ENCODE measurements around the gene PFN3. TPM values are rescaled to one million over a fixed set of nuclear protein-coding genes. Genes with fewer than 3 reads are reported as not detected.

PFN3 gene
- total RNA-seq, 1 donor from 2014 or later, result not detected

DNA sequence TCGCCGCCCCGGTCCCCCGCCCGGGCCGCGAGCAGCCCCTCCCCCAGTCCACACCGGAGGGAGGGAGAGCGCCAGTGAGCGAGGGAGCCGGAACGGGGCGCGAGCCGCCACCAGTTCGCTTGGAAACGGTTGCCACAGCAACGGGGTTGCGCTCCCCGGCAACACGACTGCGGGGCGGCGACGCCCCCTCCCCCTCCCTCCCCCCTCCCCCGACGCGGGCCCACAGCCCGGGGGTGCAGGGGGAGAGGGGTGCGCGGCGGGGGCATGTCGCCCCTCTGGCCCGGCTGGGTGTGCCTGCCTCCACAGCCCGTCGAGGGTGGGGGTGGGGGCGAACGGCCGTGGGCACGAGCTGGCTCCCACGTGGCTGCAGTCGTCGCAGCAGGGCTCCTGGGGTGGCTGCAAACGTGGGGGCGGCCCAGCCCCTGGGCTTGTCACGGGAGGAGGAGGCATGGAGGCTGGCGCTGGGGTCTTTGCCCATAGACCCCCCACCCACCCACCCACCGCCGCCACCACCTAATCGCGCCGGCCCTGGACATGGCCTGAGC is 46.7 kb upstream of the PFN3 start:
- Mint-ChIP-seq H3K9me3 (ENCODE audit: unreplicated experiment) (no peaks in the 10 kb centered on the region), H3K27me3 (ENCODE audit: low read depth, unreplicated experiment) (peaks cover 4% of the 10 kb centered on the region), H3K27ac (ENCODE audit: unreplicated experiment) (no peak overlapping the region), H3K36me3 (ENCODE audit: low read depth, unreplicated experiment) (peaks cover 3% of the 10 kb centered on the region), H3K4me1 (ENCODE audit: low read depth, unreplicated experiment) (peaks cover 19% of the 10 kb centered on the region), H3K4me3 (ENCODE audit: unreplicated experiment) (no peak overlapping the region)
- Histone ChIP-seq H3K36me3 (ENCODE audit: insufficient read depth, low read length) (no peaks in the 10 kb centered on the region), H3K4me2 (ENCODE audit: low read length) (peak overlapping the region; percentile 95), H3K27ac (ENCODE audit: low read depth, low read length) (peak overlapping the region; percentile 23), H3K27me3 (ENCODE audit: insufficient read depth, low read length) (no peaks in the 10 kb centered on the region), H3K79me2 (ENCODE audit: insufficient read depth, low read length) (no peaks in the 10 kb centered on the region), H3K4me3 (ENCODE audit: insufficient read depth, low read depth, low read length) (peak overlapping the region; percentile 65), H4K20me1 (ENCODE audit: insufficient read depth, low read length) (peaks cover 35% of the 10 kb centered on the region), H3K4me1 (ENCODE audit: insufficient read depth, low read length) (peaks cover 18% of the 10 kb centered on the region), H3K9me3 (ENCODE audit: insufficient read depth, low read depth, low read length) (no peaks in the 10 kb centered on the region), H2AFZ (ENCODE audit: low read depth, low read length) (no peak overlapping the region), H3K9ac (ENCODE audit: low read length) (peak overlapping the region; percentile 79)
- FAIRE-seq (no peak), DNase-seq (ENCODE audit: low read depth) (no peak)
- TF ChIP-seq EZH2 (IDR thresholded peaks at IDR 0.05; ENCODE audit: insufficient read depth, low read length), result no peak
- TF ChIP-seq, protein P1, sequence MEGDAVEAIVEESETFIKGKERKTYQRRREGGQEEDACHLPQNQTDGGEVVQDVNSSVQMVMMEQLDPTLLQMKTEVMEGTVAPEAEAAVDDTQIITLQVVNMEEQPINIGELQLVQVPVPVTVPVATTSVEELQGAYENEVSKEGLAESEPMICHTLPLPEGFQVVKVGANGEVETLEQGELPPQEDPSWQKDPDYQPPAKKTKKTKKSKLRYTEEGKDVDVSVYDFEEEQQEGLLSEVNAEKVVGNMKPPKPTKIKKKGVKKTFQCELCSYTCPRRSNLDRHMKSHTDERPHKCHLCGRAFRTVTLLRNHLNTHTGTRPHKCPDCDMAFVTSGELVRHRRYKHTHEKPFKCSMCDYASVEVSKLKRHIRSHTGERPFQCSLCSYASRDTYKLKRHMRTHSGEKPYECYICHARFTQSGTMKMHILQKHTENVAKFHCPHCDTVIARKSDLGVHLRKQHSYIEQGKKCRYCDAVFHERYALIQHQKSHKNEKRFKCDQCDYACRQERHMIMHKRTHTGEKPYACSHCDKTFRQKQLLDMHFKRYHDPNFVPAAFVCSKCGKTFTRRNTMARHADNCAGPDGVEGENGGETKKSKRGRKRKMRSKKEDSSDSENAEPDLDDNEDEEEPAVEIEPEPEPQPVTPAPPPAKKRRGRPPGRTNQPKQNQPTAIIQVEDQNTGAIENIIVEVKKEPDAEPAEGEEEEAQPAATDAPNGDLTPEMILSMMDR (IDR thresholded peaks at IDR 0.05; ENCODE audit: insufficient read depth, low read depth, low read length), result no peak

DNA sequence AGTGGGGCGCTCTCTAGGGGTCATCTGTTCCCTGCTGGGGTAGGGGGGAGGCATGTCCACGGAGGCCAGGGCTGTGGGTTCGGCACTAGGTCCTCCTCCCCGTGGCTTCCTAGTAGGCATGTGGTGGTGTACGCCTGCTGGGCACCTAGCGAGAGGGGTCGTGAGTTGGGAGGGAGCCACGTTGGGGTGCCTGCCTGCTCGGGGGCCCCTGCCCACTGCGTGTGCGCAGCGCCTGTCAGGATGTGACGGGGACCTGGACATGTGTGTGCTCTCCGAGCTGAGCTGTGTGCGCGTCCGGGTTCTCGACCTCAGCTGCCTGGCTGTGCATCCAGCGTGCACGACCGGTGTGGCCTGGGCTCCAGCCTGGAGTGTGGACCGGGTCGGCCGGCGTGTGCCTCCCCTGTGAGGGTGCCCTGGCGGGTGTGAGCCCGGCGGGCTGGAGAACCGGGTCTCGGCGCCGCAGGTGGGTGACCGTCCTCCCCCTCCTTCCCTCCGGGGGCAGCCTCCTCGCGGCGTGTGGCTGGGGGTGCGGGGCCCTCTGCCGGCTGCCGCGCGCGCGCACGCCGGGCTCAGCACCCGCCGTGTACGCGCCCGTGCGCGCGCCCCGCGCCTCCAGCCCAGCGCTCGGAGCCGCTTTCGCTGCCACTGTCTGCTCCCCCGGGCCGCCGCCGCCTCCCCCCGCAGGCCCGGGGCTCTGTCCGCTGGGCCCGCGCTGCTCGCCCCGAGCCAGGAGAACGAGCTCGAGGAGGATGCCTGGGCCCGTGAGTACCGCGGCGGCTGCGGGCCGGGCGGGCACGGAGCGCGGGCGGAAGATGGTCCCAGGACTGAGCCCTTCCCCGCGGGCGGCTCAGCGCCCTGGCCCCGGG is 46.0 kb upstream of the PFN3 start, which contains the start of gene PRR7:
TSS of gene PRR7 (plus strand) at position 615 of the 866 bp plus-strand sequence. CDS start 8,254 bp downstream, outside the sequence.
- Histone ChIP-seq H3K79me2 (ENCODE audit: insufficient read depth, low read length) (no peaks in the 10 kb centered on the region), H3K4me2 (ENCODE audit: low read length) (peak within 1 kb of the TSS; percentile 95), H3K9ac (ENCODE audit: low read length) (peak within 1 kb of the TSS; percentile 79), H3K27me3 (ENCODE audit: insufficient read depth, low read length) (no peaks in the 10 kb centered on the region), H3K36me3 (ENCODE audit: insufficient read depth, low read length) (no peaks in the 10 kb centered on the region), H3K27ac (ENCODE audit: low read depth, low read length) (peak within 1 kb of the TSS; percentile 23), H3K4me1 (ENCODE audit: insufficient read depth, low read length) (peaks cover 18% of the 10 kb centered on the region), H3K9me3 (ENCODE audit: insufficient read depth, low read depth, low read length) (no peaks in the 10 kb centered on the region), H2AFZ (ENCODE audit: low read depth, low read length) (peak within 1 kb of the TSS; percentile 46), H4K20me1 (ENCODE audit: insufficient read depth, low read length) (peaks cover 29% of the 10 kb centered on the region), H3K4me3 (ENCODE audit: insufficient read depth, low read depth, low read length) (peak within 1 kb of the TSS; percentile 65)
- FAIRE-seq (no peak), DNase-seq (ENCODE audit: low read depth) (peak; percentile 62)
- Mint-ChIP-seq H3K4me1 (ENCODE audit: low read depth, unreplicated experiment) (peaks cover 21% of the 10 kb centered on the region), H3K27me3 (ENCODE audit: low read depth, unreplicated experiment) (peaks cover 4% of the 10 kb centered on the region), H3K4me3 (ENCODE audit: unreplicated experiment) (peak within 1 kb of the TSS; percentile 77), H3K27ac (ENCODE audit: unreplicated experiment) (peak within 1 kb of the TSS; percentile 29), H3K9me3 (ENCODE audit: unreplicated experiment) (no peaks in the 10 kb centered on the region), H3K36me3 (ENCODE audit: low read depth, unreplicated experiment) (peaks cover 5% of the 10 kb centered on the region)
- TF ChIP-seq EZH2 (IDR thresholded peaks at IDR 0.05; ENCODE audit: insufficient read depth, low read length), result no peak
- TF ChIP-seq, protein P1 (IDR thresholded peaks at IDR 0.05; ENCODE audit: insufficient read depth, low read depth, low read length), result no peak

Data from astrocyte (in vitro differentiated cells and primary cell).